ENCODE data around the gene CENPU. TPM values are rescaled to one million over a fixed set of nuclear protein-coding genes. Genes with fewer than 3 reads are reported as not detected.
A peak's percentile ranks its signal among the peaks of the same experiment; 100 is the strongest.

The CENPU gene, protein sequence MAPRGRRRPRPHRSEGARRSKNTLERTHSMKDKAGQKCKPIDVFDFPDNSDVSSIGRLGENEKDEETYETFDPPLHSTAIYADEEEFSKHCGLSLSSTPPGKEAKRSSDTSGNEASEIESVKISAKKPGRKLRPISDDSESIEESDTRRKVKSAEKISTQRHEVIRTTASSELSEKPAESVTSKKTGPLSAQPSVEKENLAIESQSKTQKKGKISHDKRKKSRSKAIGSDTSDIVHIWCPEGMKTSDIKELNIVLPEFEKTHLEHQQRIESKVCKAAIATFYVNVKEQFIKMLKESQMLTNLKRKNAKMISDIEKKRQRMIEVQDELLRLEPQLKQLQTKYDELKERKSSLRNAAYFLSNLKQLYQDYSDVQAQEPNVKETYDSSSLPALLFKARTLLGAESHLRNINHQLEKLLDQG
- 1.6 and 3.2 TPM in 2 replicates for total RNA-seq
- total RNA-seq (2013) = 3.7 TPM
- 2.1 TPM in 2 replicates for polyA plus RNA-seq
- polyA minus RNA-seq = 1.2 and 1.6 TPM in 2 replicates

DNA sequence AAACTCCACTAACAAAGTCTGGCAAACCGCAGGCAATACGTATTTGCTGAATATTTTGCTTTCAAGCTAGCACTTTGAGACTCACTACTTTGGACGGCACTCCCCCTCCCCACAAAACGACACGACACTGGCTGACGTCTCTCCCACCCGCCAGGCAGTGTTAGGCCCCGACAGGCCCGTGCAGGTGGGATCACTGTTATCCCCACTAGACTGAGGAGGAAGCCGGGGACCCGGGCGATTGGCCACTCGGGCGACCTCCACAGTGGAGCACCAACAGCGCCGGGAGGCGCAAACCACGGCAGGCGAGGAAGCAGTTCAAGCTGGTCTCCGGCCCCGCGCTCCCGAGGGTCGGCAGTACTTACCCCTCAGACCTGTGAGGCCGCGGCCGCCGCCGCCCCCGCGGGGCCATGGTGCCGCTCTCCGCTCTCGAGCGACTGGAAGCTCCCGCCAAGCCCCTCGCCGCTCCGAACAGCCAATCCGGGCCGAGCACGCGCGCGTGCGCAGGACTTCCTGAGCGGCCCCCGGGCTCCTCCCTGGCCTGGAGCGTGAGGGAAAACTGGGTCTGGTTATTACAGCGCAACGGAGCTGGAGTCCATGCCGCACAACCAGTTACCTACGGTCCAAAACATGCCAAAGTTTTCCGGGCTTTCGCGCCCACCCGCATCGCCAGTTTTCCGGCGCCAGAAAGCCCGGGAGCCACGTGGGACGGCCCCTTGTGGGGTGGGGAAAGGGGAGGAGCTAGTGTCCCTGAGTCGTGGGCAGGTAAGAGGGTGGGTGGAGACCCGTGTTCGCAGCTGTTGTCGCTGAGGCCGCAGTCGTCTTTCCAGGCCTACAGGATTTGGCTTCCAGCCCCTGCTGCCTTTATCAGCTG, at the start of gene CENPU:
Gene CENPU, minus strand, starts transcription at position 443 of the 871 bp plus-strand sequence. Its CDS starts 34 bp downstream, at position 409.
- Histone ChIP-seq H3K4me3 (ENCODE audit: control extremely low read depth in 1 of 5, extremely low read depth in 1 of 5, insufficient read depth in 1 of 5, low read depth in 2 of 5, low read length in 4 of 5) (peak within 1 kb of the TSS; percentile 65 to 76 (median 72)), H2AFZ (ENCODE audit: insufficient read depth, low read depth, low read length, poor library complexity, severe bottlenecking) (peak within 1 kb of the TSS; percentile 94), H3K9ac (ENCODE audit: low read length) (peak within 1 kb of the TSS; percentile 77), H3K9me3 (ENCODE audit: control extremely low read depth in 1 of 3, control insufficient read depth in 2 of 3, insufficient read depth in 1 of 3, low read length in 2 of 3) (no peaks in the 10 kb centered on the region), H4K20me1 (ENCODE audit: control insufficient read depth, insufficient read depth, low read length, poor library complexity, severe bottlenecking) (no peaks in the 10 kb centered on the region), H3K27ac (ENCODE audit: low read length in 2 of 2) (peak within 1 kb of the TSS; percentile 1 to 52), H3K4me2 (replicated peaks; ENCODE audit: low read depth, low read length, poor library complexity, severe bottlenecking) (peak within 1 kb of the TSS; percentile 94), H3K4me1 (ENCODE audit: control insufficient read depth in 2 of 2, insufficient read depth in 2 of 2, low read length in 2 of 2) (peaks cover 7 to 12% of the 10 kb centered on the region in 2 donors), H3K79me2 (ENCODE audit: control insufficient read depth, insufficient read depth, low read length) (peaks cover 6% of the 10 kb centered on the region), H3K27me3 (replicated peaks in 1 of 4; ENCODE audit: control extremely low read depth in 1 of 4, control insufficient read depth in 3 of 4, insufficient read depth in 4 of 4, low read length in 3 of 4) (no peaks in the 10 kb centered on the region), H3K36me3 (replicated peaks in 1 of 2; ENCODE audit: control extremely low read depth in 1 of 2, control insufficient read depth in 1 of 2, extremely low read depth in 1 of 2, insufficient read depth in 2 of 2, low read length in 1 of 2) (no peaks in the 10 kb centered on the region)
- Mint-ChIP-seq H3K9me3 (ENCODE audit: insufficient read depth) (no peaks in the 10 kb centered on the region), H3K27me3 (no peaks in the 10 kb centered on the region), H3K4me1 (peaks cover 16% of the 10 kb centered on the region), H3K27ac (peak within 1 kb of the TSS; percentile 93), H3K4me3 (peak within 1 kb of the TSS; percentile 93)
- TF ChIP-seq EZH2 (IDR thresholded peaks at IDR 0.05; ENCODE audit: borderline replicate concordance, insufficient read depth, low read depth, low read length, poor library complexity, severe bottlenecking) = no peak
- TF ChIP-seq, protein P1, sequence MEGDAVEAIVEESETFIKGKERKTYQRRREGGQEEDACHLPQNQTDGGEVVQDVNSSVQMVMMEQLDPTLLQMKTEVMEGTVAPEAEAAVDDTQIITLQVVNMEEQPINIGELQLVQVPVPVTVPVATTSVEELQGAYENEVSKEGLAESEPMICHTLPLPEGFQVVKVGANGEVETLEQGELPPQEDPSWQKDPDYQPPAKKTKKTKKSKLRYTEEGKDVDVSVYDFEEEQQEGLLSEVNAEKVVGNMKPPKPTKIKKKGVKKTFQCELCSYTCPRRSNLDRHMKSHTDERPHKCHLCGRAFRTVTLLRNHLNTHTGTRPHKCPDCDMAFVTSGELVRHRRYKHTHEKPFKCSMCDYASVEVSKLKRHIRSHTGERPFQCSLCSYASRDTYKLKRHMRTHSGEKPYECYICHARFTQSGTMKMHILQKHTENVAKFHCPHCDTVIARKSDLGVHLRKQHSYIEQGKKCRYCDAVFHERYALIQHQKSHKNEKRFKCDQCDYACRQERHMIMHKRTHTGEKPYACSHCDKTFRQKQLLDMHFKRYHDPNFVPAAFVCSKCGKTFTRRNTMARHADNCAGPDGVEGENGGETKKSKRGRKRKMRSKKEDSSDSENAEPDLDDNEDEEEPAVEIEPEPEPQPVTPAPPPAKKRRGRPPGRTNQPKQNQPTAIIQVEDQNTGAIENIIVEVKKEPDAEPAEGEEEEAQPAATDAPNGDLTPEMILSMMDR (IDR thresholded peaks at IDR 0.05) = no peak
- ChIA-PET POLR2A (interaction anchor here (0.5 to 2.0 kb wide), 7 partner anchors 10 to 1228 kb away, joined by 3 to 23 read pairs (median 3); partner anchors contain the start of genes CASP3, IRF2, PRIMPOL and SLC25A4), CTCF (interaction anchor here (0.7 to 2.8 kb wide), 9 partner anchors 9 to 497 kb away, joined by 3 to 25 read pairs (median 4); partner anchors contain the start of genes CASP3, PRIMPOL and SLC25A4)
- DNase-seq = peak; percentile 96
- intact Hi-C loops (cut with micrococcal nuclease) = loop anchor here (1.0 to 10.0 kb wide), 9 partner anchors 85 to 1292 kb away; partner anchors contain the start of genes CASP3, CDKN2AIP, IRF2 and PRIMPOL
- WGBS (ENCODE audit: insufficient coverage) = under 1% methylated on average over 65 of the region's 69 CpGs
- ATAC-seq (ENCODE audit: low read depth) = peak; percentile 95
